Stimulated activated CD4-positive, alpha-beta T cell treated with anti-CD3 and anti-CD28 coated beads, Interleukin-2, amount 100 ng/mL, for 48 hours (primary cell): ENCODE data around the gene KLHDC8A.
"Not testable (repeated sequence)": the region's sequence is repeated elsewhere in the genome, so short reads cannot be mapped to it uniquely, and the experiment has no call there.

Experiments used
- DNase-seq, 2 donors: peaks; one replicate each; pipeline ENCODE4 v3.0.0-alpha.2; 2020

Gene KLHDC8A

DNA sequence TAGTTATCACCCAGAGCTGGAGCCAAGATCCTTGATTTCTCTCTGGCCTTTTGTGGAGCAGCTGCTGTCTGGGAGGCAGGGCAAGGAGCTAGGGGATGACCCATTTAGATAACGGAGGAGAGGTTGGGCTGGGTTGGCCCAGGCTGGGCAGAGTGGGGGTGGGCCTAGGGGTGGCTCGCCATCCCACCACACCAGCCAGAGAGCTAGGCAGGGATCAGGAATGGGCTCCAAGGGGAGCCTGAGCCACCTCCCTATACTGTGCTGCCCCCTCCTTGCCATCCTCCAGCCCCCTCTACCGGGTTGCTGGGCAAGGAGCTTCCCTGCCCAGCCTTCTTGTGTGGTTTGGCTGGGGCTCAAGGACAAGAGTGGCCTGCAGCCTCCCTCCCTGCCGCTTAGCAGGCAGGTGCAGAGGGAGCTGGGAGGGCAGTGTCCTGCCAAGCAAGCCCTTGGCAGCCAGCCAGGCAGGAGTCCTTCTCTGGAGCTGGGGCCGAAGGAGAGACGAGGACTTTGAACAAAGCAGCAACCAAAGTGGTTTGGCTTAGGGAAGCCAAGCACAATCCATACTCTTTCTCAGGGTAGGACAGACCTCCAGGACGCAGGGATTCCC, 39.3 kb downstream of the KLHDC8A start:
- no peak for DNase-seq

DNA sequence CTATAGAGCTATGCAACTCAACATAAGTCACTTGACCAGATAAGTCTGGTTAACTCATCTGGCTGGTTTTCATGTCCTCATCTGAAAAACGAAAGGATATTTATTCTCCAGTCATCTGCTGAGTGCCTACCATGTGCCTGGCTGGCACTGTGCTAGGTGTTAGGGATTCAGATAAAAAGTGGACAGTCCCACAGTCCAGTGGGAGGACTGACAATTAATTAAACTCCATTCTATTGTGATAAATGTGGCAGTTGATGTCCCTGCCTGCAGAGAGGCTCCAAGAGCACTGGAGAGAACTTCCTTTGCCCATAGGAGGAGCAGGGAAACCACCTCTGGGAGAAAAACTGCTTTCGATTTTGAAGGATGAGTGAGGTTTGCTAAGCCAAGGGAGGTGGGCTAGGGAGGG, 40.6 kb downstream of the KLHDC8A start:
- DNase-seq = no peak

DNA sequence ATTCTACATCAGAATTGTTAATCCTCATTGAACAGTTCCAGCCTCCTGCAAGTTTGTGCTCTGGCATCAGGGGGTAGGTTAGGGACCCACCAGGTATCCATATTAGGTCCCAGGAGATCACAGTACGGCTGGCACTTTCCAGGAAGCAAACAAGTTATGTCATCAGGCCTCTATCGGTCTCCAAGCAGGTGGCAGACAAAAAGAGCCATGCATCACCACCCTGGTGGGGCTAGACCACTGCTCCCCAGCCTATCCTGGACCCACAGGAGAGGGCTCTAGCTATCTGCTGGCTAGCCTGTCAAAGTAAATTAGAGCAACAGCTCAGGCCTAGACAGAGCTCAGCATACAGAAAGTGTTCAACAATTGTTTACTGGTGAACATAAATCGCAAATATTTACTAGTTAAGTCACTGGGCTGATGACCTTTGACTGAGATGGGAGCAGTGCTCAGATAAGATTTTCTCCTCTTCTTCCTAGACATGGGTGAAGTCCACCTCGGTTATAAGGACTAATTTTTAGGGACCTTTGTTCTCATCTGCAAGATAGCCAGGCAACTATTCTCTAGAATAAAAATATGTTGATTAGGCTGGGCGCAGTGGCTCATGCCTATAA, 41.6 kb downstream of the KLHDC8A start:
- DNase-seq = no peak

DNA sequence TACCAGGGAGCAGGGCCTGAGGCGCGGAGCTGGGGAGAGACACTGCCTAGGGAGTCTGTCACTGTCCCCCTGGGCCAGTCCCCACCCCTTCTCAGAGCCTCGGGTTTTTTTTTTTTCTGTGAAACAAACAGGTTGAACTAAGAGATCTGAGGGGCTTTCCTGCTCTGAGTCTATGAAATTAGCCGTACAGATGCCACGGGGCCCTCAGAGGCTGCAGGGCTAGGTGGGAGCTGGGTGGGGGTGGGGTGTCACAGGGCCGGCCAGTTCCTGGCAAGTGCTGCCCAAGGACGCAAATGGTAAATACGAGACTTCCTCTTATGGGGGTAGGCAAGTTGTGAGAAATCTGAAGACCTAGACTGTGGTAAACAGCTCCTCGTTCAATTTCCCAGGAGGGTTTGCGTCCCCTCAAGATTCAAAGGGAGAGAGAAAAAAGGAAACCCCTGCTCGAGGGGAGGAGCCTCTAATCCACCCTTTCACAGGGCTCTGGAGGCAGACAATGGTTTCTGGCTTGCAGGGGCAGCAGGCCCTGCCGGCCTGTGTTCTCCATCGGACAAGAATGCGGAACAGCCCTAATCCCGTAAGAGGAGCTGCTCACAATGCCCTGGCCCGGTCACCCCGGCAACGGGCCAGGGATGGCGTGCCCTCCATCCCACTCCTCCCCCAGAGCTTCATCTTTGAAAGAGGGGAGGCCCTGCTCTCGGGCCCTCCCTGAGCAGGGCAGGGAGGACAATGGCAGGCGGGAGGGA, 43.0 kb downstream of the KLHDC8A start:
- DNase-seq = no peak

DNA sequence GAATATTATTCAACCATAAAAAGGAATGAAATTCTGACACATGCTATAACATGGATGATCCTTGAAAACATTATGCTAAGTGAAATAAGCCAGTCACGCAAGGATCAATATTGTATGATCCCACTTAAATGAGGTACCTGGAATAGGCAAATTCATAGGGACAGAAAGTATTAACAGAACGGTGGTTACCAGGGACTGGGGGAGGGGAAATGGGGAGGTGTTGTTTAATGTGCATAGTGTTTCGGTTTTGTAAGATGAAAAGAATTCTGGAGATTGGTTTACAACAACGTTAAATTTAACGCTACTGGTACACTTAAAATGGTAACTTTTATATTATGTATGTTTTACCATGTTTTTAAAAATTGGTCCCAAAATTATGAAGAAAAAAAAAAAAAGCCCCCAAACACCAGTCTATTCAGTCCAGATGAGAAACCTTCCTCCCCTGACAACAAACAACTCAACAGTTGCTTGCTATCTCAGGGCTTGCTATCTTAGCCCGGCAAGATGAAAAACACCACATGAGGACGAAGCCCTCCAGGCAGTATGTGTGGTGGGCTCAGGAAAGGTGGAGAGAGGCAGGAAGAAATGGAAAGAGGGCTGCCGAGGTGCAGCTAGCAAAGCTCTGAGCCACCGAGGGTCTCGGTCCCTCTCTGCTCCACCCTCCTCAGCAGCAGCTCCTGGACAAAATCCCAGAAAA, 43.7 kb downstream of the KLHDC8A start:
- no peak for DNase-seq

DNA sequence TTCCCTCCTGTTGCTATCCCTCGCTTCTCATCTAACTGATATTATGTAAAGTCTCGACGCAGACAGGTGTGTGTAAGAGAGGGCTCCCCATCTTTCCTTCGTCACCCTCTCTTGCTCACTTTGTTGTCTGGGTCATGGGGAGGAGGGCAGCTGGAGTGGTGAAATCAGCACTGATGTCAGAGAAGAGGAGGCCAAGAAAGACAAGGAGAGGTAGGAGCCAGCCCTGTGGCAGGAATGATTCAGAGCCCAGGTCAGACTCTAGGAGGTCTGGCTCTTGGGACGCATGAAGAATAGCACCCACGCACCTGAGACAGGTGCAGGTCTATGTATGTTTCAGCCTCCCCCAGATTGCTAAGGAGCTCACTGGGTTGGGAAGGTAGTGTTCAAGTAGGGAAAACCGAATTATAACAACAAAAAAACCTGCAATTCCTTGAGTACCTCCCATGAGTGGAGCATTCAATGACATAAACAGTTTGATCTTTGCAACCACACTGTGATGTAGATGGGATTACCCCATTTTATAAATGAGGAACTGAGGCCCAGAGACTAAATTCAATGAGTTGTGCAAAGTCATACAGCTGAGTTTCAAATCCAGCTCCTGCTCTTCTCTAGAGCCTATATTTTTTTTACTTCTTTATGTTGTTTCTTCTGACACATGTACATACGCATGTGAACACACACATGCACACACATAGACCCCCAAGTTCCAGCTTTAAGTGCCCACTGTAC, 45.6 kb downstream of the KLHDC8A start:
- DNase-seq = no peak

DNA sequence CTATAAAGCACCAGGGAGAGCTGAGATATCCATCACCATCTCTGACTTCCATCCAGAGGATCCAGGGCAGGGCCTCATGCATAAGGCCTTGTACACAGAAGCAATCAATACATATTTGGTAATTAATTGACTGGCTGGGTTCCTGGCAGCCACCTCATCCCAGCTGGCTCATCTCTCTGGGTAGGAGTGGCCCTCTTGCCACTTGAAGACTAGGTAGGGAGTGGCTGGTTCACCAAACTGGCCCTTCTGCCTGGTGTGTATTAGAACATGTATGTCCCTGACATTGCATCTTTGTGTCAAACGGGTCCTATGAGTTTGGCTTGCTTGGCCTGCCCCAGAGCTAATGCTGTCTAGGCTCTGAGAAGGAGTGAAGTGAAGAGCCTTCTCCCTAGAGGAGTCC, 47.0 kb downstream of the KLHDC8A start:
- DNase-seq = no peak

DNA sequence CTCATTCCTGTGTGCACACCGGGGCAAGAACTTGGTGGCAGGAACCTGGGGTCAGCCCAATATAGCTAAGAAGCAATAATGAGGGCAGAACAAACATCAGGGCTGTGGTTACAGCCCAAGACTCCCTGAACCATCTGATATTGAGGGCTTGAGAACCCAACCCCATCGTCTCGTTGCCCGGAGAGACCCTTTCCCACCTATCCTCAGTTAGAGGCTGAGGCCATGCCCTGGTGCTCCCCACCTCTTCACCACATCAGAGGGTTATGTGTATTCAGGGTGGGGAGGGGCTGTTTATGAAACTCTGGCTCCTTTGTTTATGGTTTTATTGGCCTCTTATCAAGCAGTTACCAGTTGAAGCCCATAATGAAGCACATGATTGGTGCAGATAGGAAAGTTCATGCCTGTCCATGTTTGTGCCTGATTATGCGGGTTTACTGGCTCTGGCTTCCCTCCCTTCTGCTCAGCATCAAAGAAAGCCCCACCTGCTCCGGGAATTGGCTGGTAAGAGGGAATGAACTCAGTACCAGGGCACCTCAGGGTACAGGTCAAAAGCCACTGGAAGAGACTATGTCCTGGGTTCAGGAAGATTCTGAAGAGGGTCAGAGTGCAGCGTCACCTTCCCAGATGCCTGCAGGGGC, 49.7 kb downstream of the KLHDC8A start:
- no peak for DNase-seq

DNA sequence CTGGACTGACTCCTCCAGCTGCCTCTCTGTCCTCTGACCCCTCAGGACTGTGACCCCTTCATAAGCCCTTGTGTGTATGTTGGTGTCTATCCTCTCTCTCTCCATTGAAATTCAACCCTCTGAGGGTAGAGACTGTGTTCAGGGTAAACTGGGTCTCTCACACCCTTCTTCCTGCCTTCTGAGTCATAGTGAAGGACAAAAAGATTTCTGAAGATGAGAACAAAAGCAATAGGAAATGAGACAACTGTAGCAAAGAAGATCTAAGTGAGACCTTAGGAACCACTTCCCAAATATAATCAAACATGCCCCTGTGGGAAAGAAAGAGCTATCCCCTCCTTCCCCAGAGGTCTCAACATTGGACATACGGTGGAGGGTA, 52.0 kb downstream of the KLHDC8A start:
- DNase-seq = no peak

DNA sequence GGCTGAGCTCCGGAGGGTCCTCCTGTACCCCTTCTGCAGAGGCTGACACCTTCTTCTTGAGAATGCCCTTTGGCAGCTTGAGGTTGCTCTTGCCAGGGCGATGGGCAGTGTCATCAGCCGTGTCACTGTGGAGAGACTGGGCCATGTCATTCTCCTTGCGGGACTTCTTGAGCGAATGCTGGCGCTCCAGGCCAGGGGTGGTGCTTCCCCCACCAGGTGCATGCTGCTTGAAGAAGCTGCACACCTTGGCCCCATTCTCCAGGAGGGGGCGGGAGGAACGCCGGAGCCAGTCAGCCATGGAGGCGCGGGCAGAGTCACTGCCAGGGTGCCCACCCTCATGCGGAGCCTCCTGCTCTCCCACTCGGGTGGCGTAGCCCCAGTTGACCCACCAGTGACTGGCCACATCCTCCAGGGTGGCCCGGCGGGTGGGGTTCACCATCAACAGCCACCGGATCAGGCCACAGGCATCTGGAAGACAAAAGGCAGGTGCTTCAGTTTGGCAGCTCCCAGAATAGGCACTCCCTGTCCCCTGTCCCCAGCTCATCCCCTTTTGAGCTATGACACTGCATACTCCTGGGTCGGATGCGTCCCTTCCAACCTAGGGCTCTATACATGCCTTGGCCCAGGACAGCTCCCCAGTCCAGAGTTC, 52.6 kb downstream of the KLHDC8A start:
- no peak for DNase-seq

DNA sequence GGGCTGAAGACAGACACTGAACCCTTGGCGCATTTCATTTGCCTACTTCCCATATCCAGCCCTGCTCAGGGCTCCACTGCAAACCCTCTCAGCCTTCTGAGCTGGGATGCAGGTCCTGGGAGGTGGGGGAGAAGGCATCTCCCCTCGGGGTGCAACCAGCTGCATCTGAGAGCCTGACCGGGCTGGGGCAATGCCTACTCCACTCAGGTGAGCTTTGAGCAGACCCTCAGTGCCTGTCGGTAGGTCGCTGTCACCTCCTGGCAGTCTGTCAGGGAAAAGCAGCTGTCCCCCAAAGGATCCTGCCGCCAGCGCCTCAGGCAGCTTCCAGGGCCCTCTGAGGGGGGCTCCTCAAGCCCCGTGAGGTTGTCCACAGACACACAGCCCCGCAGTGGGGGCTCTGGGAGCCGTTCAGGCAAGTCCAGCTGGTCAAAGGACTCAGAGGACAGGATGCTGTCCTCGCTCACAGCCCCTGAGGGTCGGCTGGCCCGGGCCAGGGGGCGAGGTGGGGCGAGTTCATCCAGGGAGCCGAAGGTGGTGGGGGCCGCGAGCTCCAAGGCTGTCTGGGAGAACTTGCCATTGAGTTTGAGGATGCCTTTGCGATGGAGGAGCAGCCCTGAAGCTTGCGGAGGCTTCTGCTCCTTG, 53.4 kb downstream of the KLHDC8A start:
- DNase-seq = no peak

DNA sequence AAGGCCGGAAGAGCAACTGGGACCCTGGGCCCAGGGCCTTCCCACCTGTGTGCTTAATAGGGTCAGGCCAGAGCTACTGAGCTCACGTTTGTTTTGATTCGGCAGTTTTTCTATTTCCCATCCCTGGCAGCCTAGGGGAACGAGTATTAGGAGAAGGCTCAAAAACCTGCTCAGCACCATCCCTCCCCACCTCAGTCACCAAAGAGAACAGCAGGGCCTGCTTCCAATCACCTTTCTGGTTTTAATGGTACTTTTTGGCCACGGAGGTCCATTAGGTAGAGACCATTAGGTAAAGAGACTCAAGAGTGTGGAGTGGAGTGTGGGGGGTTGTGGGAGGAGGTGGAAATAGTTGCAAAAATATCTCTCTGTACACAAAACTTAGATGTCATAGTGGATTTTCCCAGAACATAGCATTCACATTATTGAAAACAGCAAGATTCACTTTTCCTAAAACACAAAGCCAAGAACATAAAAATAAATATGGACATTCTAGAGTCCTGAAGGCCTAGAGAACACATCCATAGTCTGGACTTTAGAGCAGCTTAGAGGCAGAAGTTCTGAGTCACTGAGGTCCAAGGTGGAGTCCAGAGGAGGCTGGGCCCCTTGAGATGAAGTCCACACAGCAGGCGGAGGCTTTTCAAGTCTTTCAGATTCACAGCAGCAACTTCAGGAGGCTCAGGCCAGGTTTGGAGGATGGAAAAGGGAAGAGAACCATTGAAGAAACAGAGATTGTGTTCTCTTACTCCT, 54.7 kb downstream of the KLHDC8A start:
- DNase-seq = no peak

DNA sequence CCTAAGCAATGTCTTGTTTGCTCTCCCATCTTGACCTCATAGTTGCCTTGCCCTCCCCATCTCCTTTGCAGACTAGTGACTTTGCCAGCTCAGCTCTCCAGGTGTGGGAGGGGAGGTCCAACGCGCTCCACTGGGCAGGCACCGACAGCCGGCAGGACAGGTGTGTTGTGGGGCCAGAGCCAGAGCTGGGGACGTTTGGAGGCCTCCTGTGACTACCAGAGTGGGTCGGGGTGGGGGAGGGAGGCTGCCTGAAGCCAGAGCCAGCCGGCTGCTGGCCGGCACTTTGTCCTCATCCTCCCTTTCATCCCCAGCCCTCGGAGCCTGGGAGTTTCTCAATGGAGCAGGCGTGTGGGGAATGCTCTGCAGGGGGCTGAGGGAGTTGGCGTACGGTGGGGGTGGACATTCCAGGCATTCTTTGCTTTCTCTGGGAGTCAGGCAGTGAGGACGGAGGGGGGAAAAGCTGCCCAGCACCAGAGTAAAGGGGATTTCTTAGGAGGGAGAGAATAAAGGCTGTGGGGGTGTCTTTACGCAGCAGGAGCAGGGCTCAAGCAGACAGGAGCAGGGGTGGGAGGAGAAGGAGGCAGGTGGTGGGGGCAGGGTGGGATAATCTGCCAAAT, 55.4 kb downstream of the KLHDC8A start:
- no peak for DNase-seq

DNA sequence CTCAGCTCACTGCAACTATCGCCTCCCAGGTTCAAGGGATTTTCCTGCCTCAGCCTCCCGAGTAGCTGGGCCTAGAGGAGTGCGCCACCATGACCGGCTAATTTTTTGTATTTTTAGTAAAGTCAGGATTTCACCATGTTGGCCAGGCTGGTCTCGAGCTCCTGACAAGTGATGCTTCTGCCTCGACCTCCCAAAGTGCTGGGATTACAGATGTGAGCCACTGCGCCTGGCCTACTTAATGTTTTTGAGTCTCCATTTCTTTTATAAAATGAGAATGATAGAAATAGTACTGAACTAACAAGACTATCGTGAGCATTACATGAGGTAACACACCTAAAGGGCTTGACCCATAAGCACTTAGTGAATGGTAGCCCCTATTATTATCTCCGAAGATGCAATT, 56.6 kb downstream of the KLHDC8A start:
- DNase-seq = no peak

DNA sequence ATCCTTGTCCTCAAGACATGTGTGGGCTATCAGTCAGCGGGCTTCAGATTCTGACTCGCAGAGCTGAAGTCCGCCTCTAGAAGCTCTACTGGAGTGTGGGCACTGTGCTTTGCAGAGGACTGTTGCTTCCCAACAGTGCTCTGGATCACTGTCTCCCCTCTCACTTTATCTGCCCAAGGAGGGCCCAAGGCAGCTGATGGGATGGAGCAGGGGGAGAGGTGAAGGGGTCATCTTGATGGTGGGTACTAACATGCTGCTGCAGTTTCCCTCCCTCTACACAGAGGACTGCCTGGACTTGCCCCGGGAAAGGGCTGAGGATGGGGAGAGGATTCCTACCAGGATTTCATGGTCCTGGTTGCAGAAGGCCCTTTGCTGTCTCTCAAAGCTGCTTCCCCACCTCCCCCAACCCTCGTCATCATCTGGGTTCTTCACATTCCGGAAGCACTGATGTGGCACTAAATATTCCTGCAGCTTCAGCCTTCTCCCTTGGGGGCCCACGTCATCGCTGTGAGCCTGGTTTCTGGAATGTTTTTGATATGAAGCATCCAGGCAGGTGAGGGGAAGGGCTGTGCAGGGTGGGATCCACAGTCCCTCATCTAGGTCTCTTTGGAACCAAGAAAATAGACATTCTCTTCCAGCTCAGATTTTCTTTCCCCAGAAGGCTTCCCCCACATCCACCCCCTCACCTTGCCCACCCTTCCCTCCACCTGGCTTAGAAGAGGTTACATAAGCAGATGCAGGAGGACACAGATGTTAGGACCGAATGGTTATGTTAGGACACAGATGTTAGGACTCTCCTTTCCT, 58.3 kb downstream of the KLHDC8A start:
- DNase-seq = no peak

DNA sequence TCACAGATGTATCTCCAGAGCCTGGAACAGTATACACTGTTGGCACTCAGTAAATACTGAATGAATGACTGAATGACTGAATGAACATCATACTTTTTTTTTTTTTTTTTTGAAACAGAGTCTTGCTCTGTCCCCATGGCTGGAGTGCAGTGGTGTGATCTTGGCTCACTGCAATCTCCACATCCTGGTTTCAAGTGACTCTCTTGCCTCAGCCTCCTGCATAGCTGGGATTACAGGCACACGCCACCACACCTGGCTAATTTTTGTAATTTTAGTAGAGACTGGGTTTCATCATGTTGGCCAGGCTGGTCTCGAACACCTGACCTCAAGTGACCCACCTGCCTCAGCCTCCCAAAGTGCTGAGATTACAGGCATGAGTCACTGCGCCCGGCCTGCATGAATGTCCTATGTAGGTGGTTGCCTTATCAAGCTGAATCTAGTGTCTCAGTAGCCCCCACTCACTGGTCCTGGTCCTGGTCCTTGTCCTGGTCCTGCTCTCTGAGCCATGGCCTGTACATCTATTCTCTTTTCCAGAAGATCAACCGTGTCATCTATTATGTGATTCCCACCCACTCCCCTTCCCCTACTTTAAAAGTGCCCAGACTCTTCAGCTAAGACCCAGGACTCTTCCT, 59.1 kb downstream of the KLHDC8A start:
- not testable (repeated sequence) for DNase-seq

DNA sequence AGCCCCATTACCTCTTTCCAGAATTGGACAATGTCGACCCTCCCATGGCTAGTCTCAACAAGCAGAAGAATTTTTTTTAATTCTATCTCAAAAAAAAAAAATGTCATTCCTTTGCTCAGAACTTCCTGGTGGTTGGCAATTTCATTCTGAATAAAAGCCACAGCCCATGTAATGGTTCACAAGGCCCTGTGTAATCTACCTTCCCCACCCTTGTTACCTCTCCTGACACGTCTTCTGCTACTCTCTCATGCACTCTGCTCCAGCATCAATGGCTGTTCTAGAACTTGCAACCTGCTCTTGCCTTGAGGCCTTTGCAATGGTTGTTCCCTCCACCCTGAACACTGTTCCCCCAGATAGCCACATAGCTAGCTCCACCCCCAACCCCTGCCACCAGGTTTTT, 60.6 kb downstream of the KLHDC8A start:
- DNase-seq = no peak

DNA sequence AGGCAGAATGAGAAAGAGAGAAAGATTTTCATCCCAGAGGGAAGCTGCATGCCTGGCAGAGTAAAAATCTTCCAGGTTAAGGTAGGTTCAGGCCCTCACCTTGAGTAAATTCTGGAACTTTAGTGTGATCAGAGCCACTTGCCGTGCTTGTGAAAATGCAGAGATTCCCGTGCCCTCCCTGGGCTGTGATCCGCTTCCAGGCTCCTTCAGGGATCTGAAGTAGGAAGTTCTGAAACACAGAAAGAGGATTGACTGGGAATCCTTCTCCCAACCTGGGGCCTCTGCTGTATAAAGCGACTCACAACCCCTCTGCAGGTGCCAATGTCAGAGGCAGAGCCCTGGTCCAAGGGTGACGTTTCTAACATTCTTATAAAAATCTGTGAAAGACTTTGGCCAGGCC, 61.8 kb downstream of the KLHDC8A start:
- no peak for DNase-seq
